ENCODE measurements around the gene NUP214.

Gene NUP214

GRCh38 chr9:131125288-131126058 is at the start of gene NUP214:
TSS of gene NUP214 (plus strand) at chr9:131125586. CDS start at chr9:131125705, 119 bp downstream.
- POLR2A ChIA-PET = interaction anchor here (0.6 to 3.2 kb wide), 24 partner anchors 8 to 1167 kb away, joined by 3 to 61 read pairs (median 4); partner anchors contain the start of gene AIF1L
- CTCF ChIA-PET = interaction anchor here (0.6 to 1.3 kb wide), 11 partner anchors 16 to 540 kb away, joined by 3 to 6 read pairs (median 4); no protein-coding TSS in a partner anchor
- H3K27ac ChIP-seq (ENCODE audit: extremely low read depth, low read depth, low read length) = peak within 1 kb of the TSS; percentile 28
- H3K4me1 ChIP-seq (ENCODE audit: control insufficient read depth, insufficient read depth, low read length) = no peaks in the 10 kb centered on the region
- H3K9me3 ChIP-seq (ENCODE audit: control insufficient read depth, insufficient read depth, low read depth, low read length) = no peaks in the 10 kb centered on the region
- H3K4me3 ChIP-seq (ENCODE audit: low read depth, low read length) = peak within 1 kb of the TSS; percentile 84
- H3K36me3 ChIP-seq (ENCODE audit: control insufficient read depth in 2 of 2, insufficient read depth in 1 of 2, low read length in 2 of 2) = peaks cover 0 to 45% of the 10 kb centered on the region in 2 experiments; a peak in 1 of 3 replicates
- TF ChIP-seq ZIC2 (tag by site-specific recombination; IDR thresholded peaks at IDR 0.05) (peak; percentile 24; the same call in 1 of the 2 replicates), ZNF2 (tag by site-specific recombination; IDR thresholded peaks at IDR 0.05) (peak; percentile 86), YY2 (tag by site-specific recombination; IDR thresholded peaks at IDR 0.05) (peak; percentile 77), ZNF518A (tag by site-specific recombination; conservative IDR thresholded peaks at IDR 0.05; ENCODE audit: low read depth) (peak; percentile 85), ATF2 (tag by site-specific recombination; IDR thresholded peaks at IDR 0.05; ENCODE audit: low read depth) (peak; percentile 93), ZNF501 (tag by site-specific recombination; IDR thresholded peaks at IDR 0.05) (peak; percentile 85), PRDM4 (tag by site-specific recombination; IDR thresholded peaks at IDR 0.05) (0 out of 2 replicates have a peak, but pooled peaks have one; percentile 18), HIC1 (tag by site-specific recombination; IDR thresholded peaks at IDR 0.05) (no peak), SCRT2 (tag by site-specific recombination; IDR thresholded peaks at IDR 0.05) (no peak), EGR2 (tag by site-specific recombination; IDR thresholded peaks at IDR 0.05; ENCODE audit: low read depth) (peak; percentile 95), ZNF664 (tag by site-specific recombination; IDR thresholded peaks at IDR 0.05) (no peak; the same call in 1 of the 2 replicates), ZBTB17 (tag by site-specific recombination; IDR thresholded peaks at IDR 0.05) (peak; percentile 97), TRIM28 (IDR thresholded peaks at IDR 0.05; ENCODE audit: borderline replicate concordance, low read length) (no peak), ZBTB20 (tag by site-specific recombination; IDR thresholded peaks at IDR 0.05) (peak; percentile 49; the same call in 1 of the 2 replicates), SP7 (tag by site-specific recombination; IDR thresholded peaks at IDR 0.05) (peak; percentile 81), ZNF280D (tag by site-specific recombination; IDR thresholded peaks at IDR 0.05) (0 out of 2 replicates have a peak, but pooled peaks have one; percentile 21), ZNF645 (tag by site-specific recombination; IDR thresholded peaks at IDR 0.05) (peak; percentile 66; the same call in 1 of the 2 replicates), ZBTB21 (tag by site-specific recombination; IDR thresholded peaks at IDR 0.05) (peak; percentile 98), ZNF843 (tag by site-specific recombination; IDR thresholded peaks at IDR 0.05) (peak; percentile 50; the same call in 1 of the 2 replicates), ZNF629 (tag by site-specific recombination; IDR thresholded peaks at IDR 0.05) (peak; percentile 100), ZNF335 (tag by site-specific recombination; conservative IDR thresholded peaks at IDR 0.05) (peak; percentile 75)
